HG03432 (cell line): ENCODE measurements around the gene MAN2A1.
"Not testable (repeated sequence)": the region's sequence is repeated elsewhere in the genome, so short reads cannot be mapped to it uniquely, and the experiment has no call there.

Experiments
- ATAC-seq: cut with Tn5 transposase; IDR thresholded peaks from one replicate; pipeline ENCODE4 v1.9.1; 2021; ENCODE audit warnings: mild to moderate bottlenecking, moderate library complexity; ENCODE audit not compliant: unreplicated experiment

The MAN2A1 gene

GRCh38 chr5:109812698-109813097 lies 123.0 kb downstream of the MAN2A1 start:
- no peak for ATAC-seq

- no peak for ATAC-seq
Observed at GRCh38 chr5:109816732-109817131, 127.0 kb downstream of the MAN2A1 start.

- no peak for ATAC-seq
Observed at GRCh38 chr5:109819878-109820277, 130.2 kb downstream of the MAN2A1 start.

GRCh38 chr5:109823597-109823996 lies 133.9 kb downstream of the MAN2A1 start:
- ATAC-seq, result no peak

- ATAC-seq, result no peak
Observed at GRCh38 chr5:109825450-109825849, 135.7 kb downstream of the MAN2A1 start.

GRCh38 chr5:109826426-109826825 lies 136.7 kb downstream of the MAN2A1 start:
- no peak for ATAC-seq

GRCh38 chr5:109829331-109829730 lies 139.6 kb downstream of the MAN2A1 start:
- ATAC-seq, result no peak

GRCh38 chr5:109830955-109831502 lies 141.3 kb downstream of the MAN2A1 start:
- ATAC-seq, result no peak

- ATAC-seq, result not testable (repeated sequence)
Observed at GRCh38 chr5:109832207-109833188, 142.8 kb downstream of the MAN2A1 start.

GRCh38 chr5:109833946-109834345 lies 144.2 kb downstream of the MAN2A1 start:
- ATAC-seq, result no peak

- no peak for ATAC-seq
Observed at GRCh38 chr5:109836280-109836679, 146.6 kb downstream of the MAN2A1 start.

GRCh38 chr5:109837231-109837861 lies 147.6 kb downstream of the MAN2A1 start:
- ATAC-seq, result no peak

- no peak for ATAC-seq
Observed at GRCh38 chr5:109838157-109838556, 148.4 kb downstream of the MAN2A1 start.

GRCh38 chr5:109844148-109844547 lies 154.4 kb downstream of the MAN2A1 start:
- no peak for ATAC-seq

- no peak for ATAC-seq
Observed at GRCh38 chr5:109844695-109845094, 155.0 kb downstream of the MAN2A1 start.

GRCh38 chr5:109848130-109848529 lies 158.4 kb downstream of the MAN2A1 start:
- ATAC-seq, result no peak

GRCh38 chr5:109849478-109850088 lies 159.9 kb downstream of the MAN2A1 start:
- ATAC-seq, result no peak

- ATAC-seq, result no peak
Observed at GRCh38 chr5:109852371-109853155, 162.8 kb downstream of the MAN2A1 start.

GRCh38 chr5:109853377-109853776 lies 163.7 kb downstream of the MAN2A1 start:
- ATAC-seq, result no peak

- no peak for ATAC-seq
Observed at GRCh38 chr5:109855056-109855455, 165.3 kb downstream of the MAN2A1 start.
